Skin epidermis (tissue), 12 donors: ENCODE measurements around the gene SLC30A10.
"Not testable (repeated sequence)": the region's sequence is repeated elsewhere in the genome, so short reads cannot be mapped to it uniquely, and the experiment has no call there.

Experiments used
- H3K27ac ChIP-seq, 21 experiments: fragments of 200-600 bp; sonication (generic) in 11 of 21; one replicate each; pipeline ENCODE4 v1.5.0; 2020; ENCODE audit warnings: mild to moderate bottlenecking in 3 of 21, inconsistent platforms in 2 of 21, moderate library complexity in 2 of 21
- H3K4me3 ChIP-seq, 7 experiments: fragments of 200-600 bp; sonication (generic) in 2 of 7; one replicate each; pipeline ENCODE4 v1.5.0; 2020; ENCODE audit warnings: inconsistent platforms in 2 of 7, mild to moderate bottlenecking in 2 of 7, moderate library complexity in 1 of 7

SLC30A10 gene

DNA sequence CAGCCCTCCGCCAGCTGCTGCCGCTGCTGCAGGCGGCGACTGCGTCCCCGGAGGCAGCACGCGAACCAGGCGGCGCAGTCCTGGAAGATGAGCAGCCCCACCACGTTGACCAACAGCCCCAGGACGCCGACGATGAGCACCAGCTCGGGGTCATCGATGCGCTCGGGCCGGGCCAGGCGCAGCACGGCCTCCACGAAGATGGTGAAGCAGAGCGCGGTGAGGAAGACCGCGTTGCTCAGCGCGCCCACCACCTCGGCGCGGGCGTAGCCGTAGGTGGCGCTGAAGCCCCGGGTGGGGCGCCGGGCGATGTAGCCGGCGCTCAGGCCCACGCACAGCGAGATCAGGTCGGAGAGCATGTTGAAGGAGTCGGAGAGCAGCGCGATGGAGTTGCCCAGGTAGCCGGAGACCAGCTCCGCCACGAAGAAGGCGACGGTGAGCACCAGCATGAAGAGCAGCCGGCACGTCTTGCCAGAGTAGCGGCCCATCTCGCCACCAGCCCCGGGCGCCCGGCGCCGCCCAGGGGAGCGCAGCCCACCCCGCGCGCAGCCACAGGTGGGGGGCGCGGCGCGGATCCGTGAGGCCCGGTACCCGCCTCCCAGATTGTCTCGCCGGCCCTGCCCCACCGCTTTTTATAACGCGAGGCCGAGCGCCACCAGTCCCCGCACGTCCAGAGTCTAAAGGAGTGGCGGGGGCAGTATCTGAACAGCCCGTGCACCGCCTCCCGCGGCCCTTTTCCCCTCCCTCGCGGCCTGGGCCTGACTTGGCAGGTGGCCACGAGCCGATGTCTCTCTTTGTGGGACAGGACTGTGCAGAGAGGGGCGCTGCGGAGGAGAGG lies at the start of gene SLC30A10:
TSS of gene SLC30A10 (minus strand) at position 602 of the 835 bp plus-strand sequence. CDS start at position 485, 117 bp downstream.
- no peak within 1 kb of the TSS for H3K27ac ChIP-seq
- H3K4me3 ChIP-seq: peak within 1 kb of the TSS in 6 of 7 experiments; percentile 5 to 38 (median 25)

- no peak overlapping the region for H3K4me3 ChIP-seq
- no peak overlapping the region for H3K27ac ChIP-seq
These were observed 44.9 kb upstream of the SLC30A10 start for GRCh38 chr1:219973213-219973612.

GRCh38 chr1:219967361-219967760 lies 39.0 kb upstream of the SLC30A10 start:
- no peak overlapping the region for H3K27ac ChIP-seq

GRCh38 chr1:219966071-219966349 lies 37.7 kb upstream of the SLC30A10 start:
- Histone ChIP-seq H3K4me3 (no peak overlapping the region), H3K27ac (no peak overlapping the region)

More at GRCh38 chr1:219967361-219967760, 39.0 kb upstream of the SLC30A10 start:
- no peak overlapping the region for H3K4me3 ChIP-seq

DNA sequence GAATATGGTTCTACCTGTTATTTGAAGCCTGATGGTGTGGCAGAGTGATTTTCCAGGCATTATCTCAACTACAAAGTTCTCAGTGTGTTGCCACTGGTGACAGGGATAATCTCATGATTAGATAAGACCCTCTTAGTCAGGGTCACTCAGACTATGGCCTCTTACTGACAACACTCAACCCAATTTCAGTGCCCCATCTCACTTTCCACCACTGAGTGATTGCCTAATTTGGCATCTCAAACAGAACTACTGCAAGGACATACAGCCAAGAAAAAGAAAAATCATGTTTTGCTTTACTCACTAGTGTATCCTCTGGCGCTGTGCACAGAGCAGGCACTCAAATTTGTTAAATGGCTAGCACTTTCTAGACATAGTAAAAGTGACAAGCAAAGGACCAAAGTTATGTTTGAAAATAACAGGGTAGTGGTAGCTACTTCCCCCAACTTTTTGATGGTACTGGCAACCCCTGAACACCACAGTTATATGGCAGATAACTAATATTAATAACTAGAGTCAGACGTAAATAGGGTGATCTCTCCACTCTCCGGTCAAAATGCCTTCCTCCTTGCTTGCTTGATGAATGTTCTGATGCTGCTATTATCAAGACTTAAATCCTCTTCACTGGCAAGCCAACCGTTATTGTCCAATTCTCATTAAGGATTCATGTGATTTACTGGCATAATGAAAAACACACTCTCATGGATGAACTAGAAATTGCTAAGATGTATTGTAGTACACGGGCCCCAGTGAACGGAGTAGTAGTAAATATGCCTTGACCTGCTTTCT lies 37.1 kb upstream of the SLC30A10 start:
- Histone ChIP-seq H3K4me3 (no peak overlapping the region), H3K27ac (no peak overlapping the region)

GRCh38 chr1:219963432-219963831 lies 35.1 kb upstream of the SLC30A10 start:
- Histone ChIP-seq H3K27ac (no peak overlapping the region), H3K4me3 (no peak overlapping the region)

DNA sequence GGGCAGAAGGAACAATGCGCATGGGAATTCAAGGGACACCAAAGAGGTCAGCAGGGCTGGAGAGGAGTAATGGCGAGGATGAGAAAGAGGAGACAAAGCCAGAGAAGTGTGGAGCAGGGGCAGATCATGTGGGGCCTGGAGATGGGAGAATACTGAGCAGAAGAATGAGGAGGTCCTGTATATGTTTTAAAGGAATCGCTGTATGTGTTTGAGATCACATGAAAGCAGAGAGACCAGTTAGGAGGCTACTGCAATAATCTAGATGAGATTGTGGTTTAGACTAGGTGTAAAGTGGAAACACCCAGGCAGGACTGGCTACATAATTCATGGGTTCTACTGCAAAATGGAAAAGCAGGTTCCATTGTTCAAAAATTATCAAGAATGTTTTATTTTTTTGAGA lies 33.3 kb upstream of the SLC30A10 start:
- Histone ChIP-seq H3K27ac (no peak overlapping the region), H3K4me3 (no peak overlapping the region)

DNA sequence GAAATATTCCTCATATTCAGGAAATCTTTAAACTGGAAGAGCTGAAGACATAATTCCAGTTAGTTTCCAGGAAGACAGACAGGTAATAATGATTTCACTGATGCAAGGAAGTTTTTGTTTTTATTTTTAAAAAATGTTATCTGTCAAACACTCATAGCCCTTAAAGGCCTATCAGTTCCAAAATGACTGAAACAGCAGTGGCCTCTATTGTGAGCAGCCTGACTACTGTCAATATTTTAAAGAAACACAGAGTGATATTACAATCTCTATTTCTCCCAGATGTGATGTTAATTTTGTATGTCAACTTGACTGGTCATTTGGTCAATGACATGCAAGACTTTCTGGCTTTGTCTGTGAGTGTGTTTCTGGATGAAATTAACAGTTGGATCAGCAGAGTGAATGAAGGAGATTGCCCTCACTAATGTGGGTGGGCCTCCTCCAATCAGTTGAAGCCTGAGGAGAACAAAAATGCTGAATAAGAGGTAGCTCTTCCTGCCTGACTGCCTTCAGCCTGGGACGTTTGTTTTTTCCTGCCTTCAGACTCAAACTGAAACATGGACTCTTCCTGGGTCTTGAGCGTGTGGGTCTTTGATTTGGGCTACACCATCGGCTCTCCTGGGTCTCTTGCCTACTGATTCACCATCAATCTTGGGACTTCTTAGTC lies 31.3 kb upstream of the SLC30A10 start:
- no peak overlapping the region for H3K27ac ChIP-seq
- H3K4me3 ChIP-seq: no peak overlapping the region

DNA sequence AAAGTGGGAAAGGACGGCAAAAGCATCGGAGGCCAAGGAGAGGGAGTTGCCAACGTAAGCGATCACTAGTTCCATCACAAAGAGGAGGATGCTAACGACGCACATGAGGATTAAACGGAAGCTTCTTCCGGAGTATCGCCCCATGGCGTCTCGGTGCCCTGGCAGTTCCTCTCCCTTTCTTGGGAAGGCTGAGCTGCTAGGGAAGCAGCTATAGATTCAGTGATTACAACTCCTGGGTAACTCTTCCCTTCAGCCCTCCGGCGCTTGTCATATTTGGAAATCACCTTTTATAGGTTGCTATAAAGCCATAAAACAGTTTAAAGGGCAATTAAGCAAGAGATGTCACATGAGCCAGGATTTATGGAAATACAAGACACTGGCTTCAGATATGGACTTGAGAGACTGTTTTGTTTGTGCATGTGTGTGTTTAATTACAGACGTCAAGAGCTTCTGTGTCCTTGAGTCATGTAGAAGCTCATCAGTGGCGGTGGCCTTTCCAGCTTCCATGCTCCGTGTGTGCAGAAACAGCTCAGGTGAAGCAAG lies 30.6 kb upstream of the SLC30A10 start:
- H3K27ac ChIP-seq: no peak overlapping the region

GRCh38 chr1:219954736-219955421 lies 26.5 kb upstream of the SLC30A10 start:
- no peak overlapping the region for H3K4me3 ChIP-seq
- no peak overlapping the region for H3K27ac ChIP-seq

More for the DNA sequence above, 30.6 kb upstream of the SLC30A10 start:
- H3K4me3 ChIP-seq: no peak overlapping the region

DNA sequence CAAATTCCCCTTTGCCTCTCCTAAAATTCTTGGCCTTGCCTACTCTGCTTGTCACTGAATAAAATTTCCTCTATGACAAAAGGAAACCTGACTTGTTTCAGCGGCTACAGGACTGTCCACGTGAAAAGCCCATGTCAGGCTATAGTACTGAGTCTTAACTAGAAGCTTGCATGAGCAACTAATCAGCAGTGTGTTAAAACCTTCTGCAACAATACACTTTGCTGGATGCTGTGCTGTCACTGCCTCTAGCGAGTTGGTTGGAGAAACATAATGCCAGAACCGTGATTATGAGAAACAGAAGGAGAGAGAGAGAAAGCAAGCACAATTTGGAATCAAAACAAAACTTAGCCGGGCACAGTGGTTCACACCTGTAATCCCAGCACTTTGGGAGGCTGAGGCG lies 25.7 kb upstream of the SLC30A10 start:
- no peak overlapping the region for H3K27ac ChIP-seq
- H3K4me3 ChIP-seq: no peak overlapping the region

DNA sequence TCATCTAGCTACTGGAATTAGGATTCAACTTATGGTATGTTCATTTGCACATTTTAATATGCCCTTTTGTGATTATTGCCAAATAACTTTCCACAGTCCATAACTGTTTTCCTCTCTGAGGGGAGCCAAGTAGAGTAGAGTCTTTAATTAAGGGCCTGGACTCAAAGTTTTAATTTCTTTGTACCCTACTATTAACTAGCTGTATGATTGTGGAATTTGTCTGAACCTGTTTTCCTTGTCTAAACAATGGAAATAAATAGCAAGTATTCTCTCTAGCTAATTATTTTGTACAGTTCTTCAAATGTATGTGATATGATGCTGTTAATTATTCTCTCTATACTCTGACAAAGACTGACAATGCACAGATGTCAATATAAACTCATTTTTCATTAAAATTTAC lies 24.0 kb upstream of the SLC30A10 start:
- no peak overlapping the region for H3K27ac ChIP-seq
- no peak overlapping the region for H3K4me3 ChIP-seq

GRCh38 chr1:219949227-219949626 lies 20.9 kb upstream of the SLC30A10 start:
- H3K4me3 ChIP-seq, H3K27ac ChIP-seq: not testable (repeated sequence)

DNA sequence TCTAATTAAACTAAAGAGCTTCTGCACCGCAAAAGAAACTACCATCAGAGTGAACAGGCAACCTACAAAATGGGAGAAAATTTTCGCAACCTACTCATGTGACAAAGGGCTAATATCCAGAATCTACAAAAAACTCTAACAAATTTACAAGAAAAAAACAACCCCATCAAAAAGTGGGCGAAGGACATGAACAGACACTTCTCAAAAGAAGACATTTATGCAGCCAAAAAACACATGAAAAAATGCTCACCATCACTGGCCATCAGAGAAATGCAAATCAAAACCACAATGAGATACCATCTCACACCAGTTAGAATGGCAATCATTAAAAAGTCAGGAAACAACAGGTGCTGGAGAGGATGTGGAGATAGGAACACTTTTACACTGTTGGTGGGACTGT lies 20.4 kb upstream of the SLC30A10 start:
- H3K4me3 ChIP-seq, H3K27ac ChIP-seq: not testable (repeated sequence)

- Histone ChIP-seq H3K27ac (no peak overlapping the region), H3K4me3 (no peak overlapping the region)
These were observed 17.4 kb upstream of the SLC30A10 start for GRCh38 chr1:219945795-219946194.

DNA sequence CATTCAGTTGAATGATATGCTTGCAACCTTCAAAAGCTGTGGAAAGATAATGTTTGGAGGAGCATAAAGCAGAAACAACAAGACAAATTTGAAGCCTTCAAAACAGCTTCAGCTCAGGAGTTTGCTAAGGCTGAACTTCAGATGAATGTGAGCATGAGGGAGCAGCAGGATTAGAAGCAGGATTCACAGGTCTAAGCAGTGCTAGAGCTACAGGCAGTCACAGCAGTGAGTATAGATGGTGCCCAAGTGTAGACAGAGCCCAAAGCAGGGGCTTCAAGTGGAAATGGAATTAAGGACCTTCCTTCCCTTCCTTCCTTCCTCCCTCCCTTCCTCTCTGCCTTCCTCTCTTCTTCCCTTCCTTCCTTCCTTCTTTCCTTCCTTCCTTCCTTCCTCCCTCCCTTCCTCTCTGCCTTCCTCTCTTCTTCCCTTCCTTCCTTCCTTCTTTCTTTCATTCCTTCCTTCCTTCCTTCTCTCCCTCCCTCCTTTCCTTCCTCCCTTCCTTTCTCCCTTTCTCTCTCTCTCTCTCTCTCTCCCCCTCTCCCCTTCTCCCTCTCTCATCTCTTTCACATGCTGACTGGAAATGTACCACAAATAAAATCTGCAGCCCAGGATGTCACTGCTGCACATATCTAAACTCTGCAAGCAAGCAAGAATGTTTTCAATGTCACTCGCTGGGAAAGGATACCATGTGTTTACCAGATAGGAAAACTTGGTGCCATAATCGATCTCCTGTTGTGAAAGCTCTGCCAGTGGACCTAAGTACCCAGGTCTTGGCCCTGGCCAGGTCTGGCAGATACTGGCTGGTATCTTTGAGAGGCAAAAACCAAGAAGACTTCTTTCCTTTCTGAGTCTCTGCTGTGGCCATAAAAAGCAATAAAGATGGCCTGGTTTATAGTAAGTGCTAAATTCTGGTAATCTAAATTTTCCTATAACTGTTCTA lies 13.1 kb upstream of the SLC30A10 start:
- Histone ChIP-seq H3K27ac (no peak overlapping the region), H3K4me3 (no peak overlapping the region)

GRCh38 chr1:219940707-219941106 lies 12.3 kb upstream of the SLC30A10 start:
- no peak overlapping the region for H3K27ac ChIP-seq

DNA sequence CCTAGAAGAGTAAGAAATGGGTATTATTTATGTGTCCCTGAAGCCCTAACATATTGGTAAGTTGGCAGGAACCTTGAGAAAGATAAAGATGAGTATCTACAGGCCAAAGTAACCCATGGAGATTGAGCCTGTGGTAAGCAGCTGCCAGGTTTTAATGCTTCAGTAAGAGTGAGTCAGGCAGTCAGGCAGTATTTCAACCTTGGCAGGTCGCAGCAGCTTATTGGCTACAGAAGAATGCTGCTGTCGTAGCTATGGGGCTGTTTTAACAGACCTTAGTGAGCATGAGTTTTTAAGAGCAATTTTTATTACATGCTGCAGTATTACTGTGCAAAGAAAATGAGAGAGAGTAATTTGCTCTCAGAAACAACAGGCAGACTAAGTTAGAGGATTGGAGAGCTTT lies 10.3 kb upstream of the SLC30A10 start:
- Histone ChIP-seq H3K27ac (no peak overlapping the region), H3K4me3 (no peak overlapping the region)

More at GRCh38 chr1:219940707-219941106, 12.3 kb upstream of the SLC30A10 start:
- no peak overlapping the region for H3K4me3 ChIP-seq

GRCh38 chr1:219933763-219934162 lies 5.4 kb upstream of the SLC30A10 start:
- H3K27ac ChIP-seq, H3K4me3 ChIP-seq: not testable (repeated sequence)
